Tibial artery (tissue), 4 donors: ENCODE results near the gene ITFG1.

Experiments
- DNase-seq, 2 donors: peaks; one replicate each; pipeline ENCODE4 v3.0.0-alpha.2; 2019
- H3K27ac ChIP-seq, 2 donors: fragments of 200-600 bp; sonication (generic) in 1 of 2; 1 replicate in 1 of 2; 2 replicates in 1 of 2; pipeline ENCODE4 v1.5.1; 2018 to 2019; ENCODE audit warnings: mild to moderate bottlenecking in 1 of 2
- H3K27me3 ChIP-seq, 2 donors: fragments of 200-600 bp; sonication (generic) in 1 of 2; one replicate each; pipeline versions ENCODE4 v1.5.1 to v1.6.0; 2016 to 2019
- H3K36me3 ChIP-seq, 3 donors: fragments of 200-600 bp; sonication (generic) in 2 of 3; one replicate each; pipeline ENCODE4 v1.5.1; 2016 to 2019; ENCODE audit warnings: mild to moderate bottlenecking in 2 of 3
- H3K4me1 ChIP-seq, 4 donors: fragments of 200-600 bp; sonication (generic) in 2 of 4; 1 replicate in 3 of 4; 2 replicates in 1 of 4; pipeline ENCODE4 v1.5.1; 2016 to 2019
- H3K4me3 ChIP-seq, 2 donors: fragments of 200-600 bp; sonication (generic) in 1 of 2; 1 replicate in 1 of 2; 2 replicates in 1 of 2; pipeline ENCODE4 v1.5.1; 2018 to 2019; ENCODE audit warnings: mild to moderate bottlenecking in 2 of 2
- H3K9me3 ChIP-seq, 3 donors: fragments of 200-600 bp; sonication (generic) in 1 of 3; one replicate each; pipeline ENCODE4 v1.5.1; 2016 to 2019
- CTCF ChIP-seq, 2 experiments: fragments of 200-600 bp in 1 of 2; fragments of 450-650 bp in 1 of 2; IDR thresholded peaks; one replicate each; pipeline ENCODE4 v1.5.1; 2017 to 2019; ENCODE audit warnings: antibody characterized with exemption in 2 of 2, mild to moderate bottlenecking in 1 of 2, moderate library complexity in 1 of 2
- intact Hi-C: fragments of 100-400 bp; cut with DNase I; formaldehyde crosslinking; loops from one replicate; pipeline ENCODE4 v1.15.0; 2023; ENCODE audit warnings: low total_unique reads

Gene ITFG1

GRCh38 chr16:47499700-47500264, 38.9 kb upstream of the ITFG1 start:
- intact Hi-C loops = no loop called here
- H3K27ac ChIP-seq = no peak overlapping the region
- DNase-seq = no peak
- H3K27me3 ChIP-seq = no peaks in the 10 kb centered on the region
- peaks cover 0 to 8% (median 0%) of the 10 kb centered on the region in 4 donors for H3K4me1 ChIP-seq
- H3K9me3 ChIP-seq = no peaks in the 10 kb centered on the region
- H3K36me3 ChIP-seq = peaks cover 39 to 52% (median 49%) of the 10 kb centered on the region in 3 donors
- no peak overlapping the region for H3K4me3 ChIP-seq
- no peak for TF ChIP-seq CTCF (IDR thresholded peaks at IDR 0.05)

- no peaks in the 10 kb centered on the region for H3K9me3 ChIP-seq
- peaks cover 33 to 46% (median 43%) of the 10 kb centered on the region in 3 donors for H3K36me3 ChIP-seq
- H3K27me3 ChIP-seq = no peaks in the 10 kb centered on the region
- DNase-seq = no peak
- H3K27ac ChIP-seq = no peak overlapping the region
- intact Hi-C loops = no loop called here
- TF ChIP-seq CTCF (IDR thresholded peaks at IDR 0.05) = no peak
- H3K4me1 ChIP-seq = peaks cover 0 to 13% (median 1%) of the 10 kb centered on the region in 4 donors
- no peak overlapping the region for H3K4me3 ChIP-seq
Measured at GRCh38 chr16:47499080-47499699, 38.3 kb upstream of the ITFG1 start.

- TF ChIP-seq CTCF (IDR thresholded peaks at IDR 0.05) = no peak
- peak overlapping the region; percentile 71 to 81 for H3K27ac ChIP-seq
- DNase-seq = no peak
- intact Hi-C loops = no loop called here
- H3K4me3 ChIP-seq = peak overlapping the region; percentile 22 to 35
- H3K9me3 ChIP-seq = peaks cover 0 to 8% (median 0%) of the 10 kb centered on the region in 3 donors
- H3K36me3 ChIP-seq = peaks cover 3 to 12% (median 9%) of the 10 kb centered on the region in 3 donors
- peaks cover 0 to 31% (median 17%) of the 10 kb centered on the region in 4 donors for H3K4me1 ChIP-seq
- H3K27me3 ChIP-seq = no peaks in the 10 kb centered on the region
Measured at GRCh38 chr16:47493381-47494337, 32.8 kb upstream of the ITFG1 start.

GRCh38 chr16:47492428-47493377, 31.8 kb upstream of the ITFG1 start:
- H3K27ac ChIP-seq = peak overlapping the region; percentile 71 to 81
- H3K4me1 ChIP-seq = peaks cover 0 to 31% (median 17%) of the 10 kb centered on the region in 4 donors
- intact Hi-C loops = no loop called here
- DNase-seq = peak; percentile 80 to 92
- H3K4me3 ChIP-seq = peak overlapping the region; percentile 22 to 35
- TF ChIP-seq CTCF (IDR thresholded peaks at IDR 0.05) = no peak
- no peaks in the 10 kb centered on the region for H3K27me3 ChIP-seq
- H3K36me3 ChIP-seq = peaks cover under 1 to 4% (median 3%) of the 10 kb centered on the region in 3 donors
- peaks cover 0 to 8% (median 0%) of the 10 kb centered on the region in 3 donors for H3K9me3 ChIP-seq

- Histone ChIP-seq H3K4me3 (no peak overlapping the region), H3K9me3 (peaks cover 0 to 8% (median 0%) of the 10 kb centered on the region in 3 donors), H3K27me3 (no peaks in the 10 kb centered on the region), H3K36me3 (peaks cover 0 to 5% (median 3%) of the 10 kb centered on the region in 3 donors), H3K4me1 (peaks cover 0 to 31% (median 17%) of the 10 kb centered on the region in 4 donors), H3K27ac (peak overlapping the region; percentile 71 to 81)
- no peak for TF ChIP-seq CTCF (IDR thresholded peaks at IDR 0.05)
- intact Hi-C loops = no loop called here
- DNase-seq = no peak
Measured at GRCh38 chr16:47492036-47492427, 31.2 kb upstream of the ITFG1 start.
